GM12878 (cell line): ENCODE results near the gene BCAN. TPM values are rescaled to one million over a fixed set of nuclear protein-coding genes. Genes with fewer than 3 reads are reported as not detected.

Experiments
- ATAC-seq: fragments of 200-7000 bp; cut with Tn5 transposase; 3 replicates; pipeline ENCODE4 v1.9.1; 2020; ENCODE audit warnings: mild to moderate bottlenecking, moderate library complexity
- BruUV-seq: library from RNA; stranded (reverse); fragments of 400-500 nt; replicated peaks from 2 replicates; lab custom pipeline; 2021; lab: Mats Ljungman, UMichigan
- CTCF ChIA-PET: fragments of 300-600 bp; sonication (Branson Sonifier 250); formaldehyde crosslinking; extraction: SDS; loops from one replicate; lab custom pipeline; 2021; ENCODE audit warnings: inconsistent platforms; lab: Yijun Ruan, JAX
- POLR2A ChIA-PET: fragments of 350-600 bp; formaldehyde crosslinking; extraction: SDS; loops from one replicate; lab custom pipeline; 2021; ENCODE audit warnings: inconsistent platforms; lab: Charles Lee
- RAD21 ChIA-PET: fragments of 300-600 bp; sonication (Branson Sonifier 250); formaldehyde crosslinking; loops from one replicate; lab custom pipeline; 2023; ENCODE audit warnings: antibody characterized with exemption; ENCODE audit not compliant: unreplicated experiment; lab: Charles Lee
- SMC1A ChIA-PET: fragments of 300-600 bp; sonication (Branson Sonifier 250); formaldehyde crosslinking; loops from one replicate; lab custom pipeline; 2023; ENCODE audit not compliant: unreplicated experiment, uncharacterized antibody; lab: Charles Lee
- DNase-seq: peaks from one replicate; pipeline ENCODE4 v3.0.0-alpha.2; 2011; ENCODE audit warnings: low read depth, low spot score
- FAIRE-seq: peaks from 3 replicates; lab custom pipeline; 2011; peaks lifted over from hg19 to GRCh38; lab: Jason Lieb, UNC
- H2AFZ ChIP-seq: 2 replicates; pipeline ENCODE4 v1.6.0; 2011; ENCODE audit warnings: low read depth, low read length, control low read depth; ENCODE audit not compliant: control insufficient read depth
- H3K27ac ChIP-seq: 2 replicates; pipeline ENCODE4 v1.5.1; 2011; ENCODE audit warnings: control low read depth; ENCODE audit not compliant: control insufficient read depth, insufficient read depth
- H3K27me3 ChIP-seq, 2 experiments: replicated peaks in 1 of 2; 2 replicates each; pipeline versions ENCODE4 v1.6.0 to v1.6.1; 2011; ENCODE audit warnings: low read length in 1 of 2; ENCODE audit not compliant: control insufficient read depth in 2 of 2, insufficient read depth in 2 of 2
- H3K36me3 ChIP-seq, 2 experiments: 2 replicates each; pipeline ENCODE4 v1.5.1; 2011; ENCODE audit warnings: low read length in 1 of 2; ENCODE audit not compliant: control insufficient read depth in 2 of 2, insufficient read depth in 2 of 2
- H3K4me1 ChIP-seq: 2 replicates; pipeline ENCODE4 v1.6.1; 2011; ENCODE audit warnings: mild to moderate bottlenecking, low read length, moderate library complexity, mixed read lengths; ENCODE audit not compliant: control insufficient read depth, insufficient read depth
- H3K4me2 ChIP-seq: 2 replicates; pipeline ENCODE4 v1.6.0; 2011; ENCODE audit warnings: control low read depth; ENCODE audit not compliant: control insufficient read depth, insufficient read depth
- H3K4me3 ChIP-seq: fragments of 200-600 bp; sonication (generic); 2 replicates; pipeline ENCODE4 v1.5.1; 2016
- H3K79me2 ChIP-seq: 2 replicates; pipeline ENCODE4 v1.6.0; 2011; ENCODE audit warnings: low read length; ENCODE audit not compliant: control insufficient read depth, insufficient read depth
- H3K9ac ChIP-seq: 2 replicates; pipeline ENCODE4 v1.8.0; 2011; ENCODE audit warnings: low read length, control low read depth, mixed read lengths; ENCODE audit not compliant: control insufficient read depth, insufficient read depth
- H3K9me3 ChIP-seq: replicated peaks from 3 replicates; pipeline ENCODE4 v1.5.1; 2011; ENCODE audit warnings: mild to moderate bottlenecking, low read length; ENCODE audit not compliant: control insufficient read depth, insufficient read depth
- H4K20me1 ChIP-seq: 2 replicates; pipeline ENCODE4 v1.6.0; 2011; ENCODE audit not compliant: control insufficient read depth, insufficient read depth
- BCL3 ChIP-seq: IDR thresholded peaks from 2 replicates; pipeline ENCODE4 v1.6.1; 2011; ENCODE audit warnings: borderline replicate concordance, low read depth, mild to moderate bottlenecking, moderate library complexity, low read length; ENCODE audit not compliant: insufficient read depth, poor library complexity, severe bottlenecking
- IRF5 ChIP-seq: fragments of 450-650 bp; IDR thresholded peaks from 2 replicates; pipeline ENCODE4 v1.6.1; 2017; ENCODE audit warnings: borderline replicate concordance
- KLF5 ChIP-seq: fragments of 450-650 bp; IDR thresholded peaks from 2 replicates; pipeline ENCODE4 v1.6.1; 2014; ENCODE audit warnings: mild to moderate bottlenecking; ENCODE audit not compliant: partially characterized antibody
- PBX3 ChIP-seq: IDR thresholded peaks from 2 replicates; pipeline ENCODE4 v1.6.1; 2011; ENCODE audit warnings: mild to moderate bottlenecking, low read depth, low read length, moderate library complexity; ENCODE audit not compliant: insufficient replicate concordance
- RAD21 ChIP-seq: IDR thresholded peaks from 2 replicates; pipeline ENCODE4 v1.6.1; 2011; ENCODE audit warnings: mild to moderate bottlenecking, low read depth, low read length, moderate library complexity; ENCODE audit not compliant: insufficient read depth
- RB1 ChIP-seq: fragments of 450-650 bp; formaldehyde crosslinking; IDR thresholded peaks from 2 replicates; pipeline ENCODE4 v1.6.1; 2017; ENCODE audit warnings: mild to moderate bottlenecking, borderline replicate concordance
- RELA ChIP-seq: fragments of 450-650 bp; IDR thresholded peaks from 2 replicates; pipeline ENCODE4 v1.8.0; 2014; ENCODE audit warnings: borderline replicate concordance; ENCODE audit not compliant: partially characterized antibody
- RFX5 ChIP-seq: IDR thresholded peaks from 2 replicates; pipeline ENCODE4 v1.6.1; 2011; ENCODE audit warnings: low read depth, low read length, improper control_type of control experiment
- SP1 ChIP-seq: IDR thresholded peaks from one replicate; pipeline ENCODE4 v1.6.1; 2011; ENCODE audit warnings: low read depth, low read length
- ZNF207 ChIP-seq: fragments of 450-650 bp; IDR thresholded peaks from 2 replicates; pipeline ENCODE4 v1.6.1; 2014; ENCODE audit warnings: antibody characterized with exemption, mild to moderate bottlenecking, borderline replicate concordance
- WGBS: methylation state at CpG from one replicate; pipeline ENCODE4 v1.1.6; 2016; ENCODE audit warnings: low lambda C conversion rate; ENCODE audit not compliant: insufficient replicate concordance, insufficient coverage; ENCODE audit errors: missing lambda C conversion rate; 5-methylcytosine and 5-hydroxymethylcytosine counted together
- in situ Hi-C: fragments of 300-500 bp; cut with MboI; formaldehyde crosslinking; loops from 9 replicates; pipeline ENCODE4 v1.14.3; 2018; ENCODE audit warnings: mixed read lengths
- intact Hi-C: fragments of 100-400 bp; cut with micrococcal nuclease; formaldehyde crosslinking; loops from one replicate; pipeline ENCODE4 v1.14.2; 2022; ENCODE audit not compliant: unreplicated experiment
- polyA plus RNA-seq, 11 experiments: library from polyadenylated mRNA; depleted of rRNA in 4 of 11; unstranded in 6 of 11; stranded (reverse) in 5 of 11; fragments of >200 nt; fragmentation: Nextera tagmentation in 4 of 11; fragmentation: Illumina TruSeq in 1 of 11; extraction: Ambion mirVana in 4 of 11; extraction: Trizol in 1 of 11; gene quantifications; 1 replicate in 1 of 11; 2 replicates in 10 of 11; pipeline versions ENCODE4 v1.2.1 to v1.2.3, GENCODE V29; 2011 to 2016; ENCODE audit warnings: inconsistent platforms in 2 of 11, missing spikeins in 2 of 11, low read depth in 1 of 11
- total RNA-seq, 4 experiments: library from RNA; depleted of rRNA in 3 of 4; stranded (reverse); fragments of >200 nt in 3 of 4; fragmentation: Illumina TruSeq in 1 of 4; extraction: Trizol in 1 of 4; gene quantifications; 2 replicates each; pipeline versions ENCODE4 v1.2.1 to v1.2.3, GENCODE V29; 2013 to 2021
- TF ChIP-seq, protein P1 (sequence below): fragments of 450-650 bp; conservative IDR thresholded peaks from 2 replicates; pipeline ENCODE4 v1.6.1; 2017; ENCODE audit warnings: mild to moderate bottlenecking, moderate library complexity

The BCAN gene
- total and polyA plus RNA-seq, 10 of the 15 experiments (the other 5 are each of a cell fraction or from before 2014, with no cell fraction given), result 0.05 to 1.3 (median 0.18) TPM; not detected in 1

DNA sequence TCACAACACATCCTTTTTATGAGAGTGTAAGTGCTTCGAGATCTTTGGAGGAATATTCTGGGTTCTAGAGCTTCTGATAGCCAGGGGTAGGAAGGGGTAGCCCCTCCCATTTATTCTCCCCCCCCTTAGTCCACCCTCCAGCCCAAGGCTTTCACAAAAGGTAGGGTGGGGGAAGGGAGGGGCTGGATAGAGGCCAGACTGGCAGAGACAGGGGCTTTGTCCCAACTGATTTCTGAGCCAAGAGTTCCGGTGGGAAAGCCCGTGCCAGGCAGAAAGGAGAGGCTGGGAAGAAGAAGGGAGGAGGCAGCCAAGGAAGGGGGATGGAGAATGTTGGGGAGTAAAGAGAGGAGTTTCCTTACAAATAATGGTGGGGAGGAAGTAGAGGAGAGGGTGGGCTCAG lies 3.1 kb downstream of the BCAN start:
- Histone ChIP-seq H3K79me2 (no peaks in the 10 kb centered on the region), H3K27me3 (peaks cover 0 to 2% of the 10 kb centered on the region in 2 experiments; a peak in 3 of 4 replicates), H3K4me3 (no peak overlapping the region), H2AFZ (no peak overlapping the region), H3K9ac (no peak overlapping the region), H4K20me1 (no peaks in the 10 kb centered on the region), H3K4me2 (no peak overlapping the region), H3K27ac (no peak overlapping the region), H3K36me3 (no peaks in the 10 kb centered on the region), H3K9me3 (no peaks in the 10 kb centered on the region), H3K4me1 (peaks cover 8% of the 10 kb centered on the region)
- FAIRE-seq, result no peak
- SMC1A ChIA-PET, result interaction anchor here (2.5 kb wide), 1 partner anchor 18 kb away, joined by 8 read pairs; no protein-coding TSS in a partner anchor
- CTCF ChIA-PET, result interaction anchor here (0.6 to 4.2 kb wide), 3 partner anchors 12 to 41 kb away, joined by 3 to 26 read pairs (median 15); no protein-coding TSS in a partner anchor
- POLR2A ChIA-PET, result no interaction called here
- BruUV-seq, result no TSS peak
- intact Hi-C loops, result no loop called here
- DNase-seq, result no peak
- no peak for TF ChIP-seq SP1
- no peak for TF ChIP-seq RB1
- TF ChIP-seq RAD21, result no peak
- no peak for TF ChIP-seq RELA
- no peak for TF ChIP-seq PBX3
- TF ChIP-seq, protein P1, sequence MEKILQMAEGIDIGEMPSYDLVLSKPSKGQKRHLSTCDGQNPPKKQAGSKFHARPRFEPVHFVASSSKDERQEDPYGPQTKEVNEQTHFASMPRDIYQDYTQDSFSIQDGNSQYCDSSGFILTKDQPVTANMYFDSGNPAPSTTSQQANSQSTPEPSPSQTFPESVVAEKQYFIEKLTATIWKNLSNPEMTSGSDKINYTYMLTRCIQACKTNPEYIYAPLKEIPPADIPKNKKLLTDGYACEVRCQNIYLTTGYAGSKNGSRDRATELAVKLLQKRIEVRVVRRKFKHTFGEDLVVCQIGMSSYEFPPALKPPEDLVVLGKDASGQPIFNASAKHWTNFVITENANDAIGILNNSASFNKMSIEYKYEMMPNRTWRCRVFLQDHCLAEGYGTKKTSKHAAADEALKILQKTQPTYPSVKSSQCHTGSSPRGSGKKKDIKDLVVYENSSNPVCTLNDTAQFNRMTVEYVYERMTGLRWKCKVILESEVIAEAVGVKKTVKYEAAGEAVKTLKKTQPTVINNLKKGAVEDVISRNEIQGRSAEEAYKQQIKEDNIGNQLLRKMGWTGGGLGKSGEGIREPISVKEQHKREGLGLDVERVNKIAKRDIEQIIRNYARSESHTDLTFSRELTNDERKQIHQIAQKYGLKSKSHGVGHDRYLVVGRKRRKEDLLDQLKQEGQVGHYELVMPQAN, result no peak
- TF ChIP-seq BCL3, result no peak
- TF ChIP-seq IRF5, result no peak
- no peak for TF ChIP-seq KLF5
- no peak for TF ChIP-seq RFX5
- no peak for TF ChIP-seq ZNF207
- WGBS, result 82% methylated on average over 3 of the region's 3 CpGs
- no peak for ATAC-seq
- RAD21 ChIA-PET, result no interaction called here
- in situ Hi-C loops, result no loop called here
